DND-41 (cell line): Measurements from ENCODE around the gene ADSS1.

Experiments used
- EZH2 ChIP-seq: IDR thresholded peaks from 3 replicates; pipeline ENCODE4 v1.6.1; 2012; ENCODE audit warnings: borderline replicate concordance, low read depth, mild to moderate bottlenecking, moderate library complexity, low read length, inconsistent platforms; ENCODE audit not compliant: severe bottlenecking
- TF ChIP-seq, protein P1 (sequence below): IDR thresholded peaks from 2 replicates; pipeline ENCODE4 v1.5.1; 2012; ENCODE audit warnings: borderline replicate concordance, low read length, moderate library complexity, mild to moderate bottlenecking; ENCODE audit not compliant: poor library complexity, severe bottlenecking; ENCODE audit errors: extremely low read depth

GRCh38 chr14:104782808-104783139, 58.7 kb downstream of the ADSS1 start:
- TF ChIP-seq, protein P1, sequence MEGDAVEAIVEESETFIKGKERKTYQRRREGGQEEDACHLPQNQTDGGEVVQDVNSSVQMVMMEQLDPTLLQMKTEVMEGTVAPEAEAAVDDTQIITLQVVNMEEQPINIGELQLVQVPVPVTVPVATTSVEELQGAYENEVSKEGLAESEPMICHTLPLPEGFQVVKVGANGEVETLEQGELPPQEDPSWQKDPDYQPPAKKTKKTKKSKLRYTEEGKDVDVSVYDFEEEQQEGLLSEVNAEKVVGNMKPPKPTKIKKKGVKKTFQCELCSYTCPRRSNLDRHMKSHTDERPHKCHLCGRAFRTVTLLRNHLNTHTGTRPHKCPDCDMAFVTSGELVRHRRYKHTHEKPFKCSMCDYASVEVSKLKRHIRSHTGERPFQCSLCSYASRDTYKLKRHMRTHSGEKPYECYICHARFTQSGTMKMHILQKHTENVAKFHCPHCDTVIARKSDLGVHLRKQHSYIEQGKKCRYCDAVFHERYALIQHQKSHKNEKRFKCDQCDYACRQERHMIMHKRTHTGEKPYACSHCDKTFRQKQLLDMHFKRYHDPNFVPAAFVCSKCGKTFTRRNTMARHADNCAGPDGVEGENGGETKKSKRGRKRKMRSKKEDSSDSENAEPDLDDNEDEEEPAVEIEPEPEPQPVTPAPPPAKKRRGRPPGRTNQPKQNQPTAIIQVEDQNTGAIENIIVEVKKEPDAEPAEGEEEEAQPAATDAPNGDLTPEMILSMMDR: no peak
- TF ChIP-seq EZH2: no peak
